ENCODE data around the gene KRT34.

The KRT34 gene

DNA sequence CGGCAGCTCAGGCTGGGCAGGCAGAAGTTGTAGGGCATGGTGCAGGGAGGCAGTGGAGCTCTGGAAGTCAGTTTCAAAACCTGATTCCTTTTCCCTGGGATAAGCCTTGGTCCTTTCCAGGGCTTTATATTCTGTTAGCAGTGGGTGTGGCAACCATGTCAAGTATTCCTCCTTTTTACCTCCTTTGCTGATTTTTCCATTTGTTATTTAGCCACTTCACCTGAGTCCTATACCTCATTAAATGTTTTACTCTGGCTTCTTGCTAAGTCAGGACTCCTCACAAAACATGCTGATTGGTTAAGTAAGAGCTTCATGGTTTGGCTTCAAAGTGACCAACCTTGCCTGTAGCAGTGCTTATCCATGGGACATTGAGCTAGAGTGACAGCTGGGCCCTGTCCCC is 12.4 kb downstream of the KRT34 start, which contains the start of gene KRT33B:
TSS of gene KRT33B (minus strand) at position 101 of the 400 bp plus-strand sequence. CDS start at position 38, 63 bp downstream.
- DNase-seq (ENCODE audit: low read depth) = no peak
- H3K4me3 ChIP-seq (ENCODE audit: low read depth, low read length) = no peak within 1 kb of the TSS
- TF ChIP-seq, protein P1, sequence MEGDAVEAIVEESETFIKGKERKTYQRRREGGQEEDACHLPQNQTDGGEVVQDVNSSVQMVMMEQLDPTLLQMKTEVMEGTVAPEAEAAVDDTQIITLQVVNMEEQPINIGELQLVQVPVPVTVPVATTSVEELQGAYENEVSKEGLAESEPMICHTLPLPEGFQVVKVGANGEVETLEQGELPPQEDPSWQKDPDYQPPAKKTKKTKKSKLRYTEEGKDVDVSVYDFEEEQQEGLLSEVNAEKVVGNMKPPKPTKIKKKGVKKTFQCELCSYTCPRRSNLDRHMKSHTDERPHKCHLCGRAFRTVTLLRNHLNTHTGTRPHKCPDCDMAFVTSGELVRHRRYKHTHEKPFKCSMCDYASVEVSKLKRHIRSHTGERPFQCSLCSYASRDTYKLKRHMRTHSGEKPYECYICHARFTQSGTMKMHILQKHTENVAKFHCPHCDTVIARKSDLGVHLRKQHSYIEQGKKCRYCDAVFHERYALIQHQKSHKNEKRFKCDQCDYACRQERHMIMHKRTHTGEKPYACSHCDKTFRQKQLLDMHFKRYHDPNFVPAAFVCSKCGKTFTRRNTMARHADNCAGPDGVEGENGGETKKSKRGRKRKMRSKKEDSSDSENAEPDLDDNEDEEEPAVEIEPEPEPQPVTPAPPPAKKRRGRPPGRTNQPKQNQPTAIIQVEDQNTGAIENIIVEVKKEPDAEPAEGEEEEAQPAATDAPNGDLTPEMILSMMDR (IDR thresholded peaks at IDR 0.05; ENCODE audit: insufficient read depth, low read depth, low read length, missing control alignments) = no peak

DNA sequence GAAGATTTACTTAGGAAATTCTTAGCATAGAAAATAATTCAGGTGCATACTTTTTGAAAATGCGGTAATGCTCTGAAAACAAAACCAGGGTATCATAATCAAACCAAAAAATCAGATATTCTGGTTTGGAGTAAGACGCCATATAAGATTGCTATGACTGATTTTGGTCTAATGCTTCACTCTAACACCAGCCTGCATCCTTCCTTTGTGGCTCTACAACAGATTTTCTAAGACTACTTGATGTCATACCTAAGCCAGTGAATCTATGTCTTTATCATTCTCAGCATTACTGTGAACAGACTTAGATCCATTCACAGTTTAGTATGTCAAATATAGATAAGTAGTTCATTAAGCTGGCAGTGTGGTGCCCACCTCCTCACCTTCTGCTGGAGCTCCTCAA is 13.1 kb downstream of the KRT34 start:
- TF ChIP-seq, protein P1 (IDR thresholded peaks at IDR 0.05; ENCODE audit: insufficient read depth, low read depth, low read length, missing control alignments) = no peak
- no peak overlapping the region for H3K4me3 ChIP-seq (ENCODE audit: low read depth, low read length)
- DNase-seq (ENCODE audit: low read depth) = no peak

DNA sequence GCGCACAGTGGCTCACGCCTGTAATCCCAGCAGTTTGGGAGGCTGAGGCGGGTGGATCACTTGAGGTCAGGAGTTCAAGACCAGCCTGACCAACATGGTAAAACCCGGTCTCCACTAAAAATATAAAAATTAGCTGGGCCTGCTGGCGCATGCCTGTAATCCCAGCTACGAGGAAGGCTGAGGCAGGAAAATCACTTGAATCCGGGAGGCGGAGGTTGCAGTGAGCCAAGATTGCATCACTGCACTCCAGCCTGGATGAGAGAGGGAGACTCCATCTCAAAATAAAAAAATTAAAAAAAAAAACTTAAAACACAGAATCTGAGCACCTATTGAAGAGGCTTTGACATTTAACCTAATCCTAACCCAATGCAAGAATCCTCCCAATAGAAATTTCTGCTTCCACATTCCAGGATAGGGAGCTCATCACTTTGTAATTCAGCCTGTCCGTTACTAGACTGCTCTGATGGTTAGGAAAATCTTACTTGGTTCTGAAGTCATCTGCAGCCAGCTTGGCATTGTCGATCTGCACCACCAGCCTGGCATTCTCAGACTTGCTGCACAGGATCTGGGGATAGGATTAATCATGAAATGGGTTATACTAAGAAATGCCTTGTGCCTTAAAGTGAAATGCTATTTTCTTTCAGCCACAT is 14.6 kb downstream of the KRT34 start:
- TF ChIP-seq, protein P1 (IDR thresholded peaks at IDR 0.05; ENCODE audit: insufficient read depth, low read depth, low read length, missing control alignments) = no peak
- no peak for DNase-seq (ENCODE audit: low read depth)
- H3K4me3 ChIP-seq (ENCODE audit: low read depth, low read length) = no peak overlapping the region

DNA sequence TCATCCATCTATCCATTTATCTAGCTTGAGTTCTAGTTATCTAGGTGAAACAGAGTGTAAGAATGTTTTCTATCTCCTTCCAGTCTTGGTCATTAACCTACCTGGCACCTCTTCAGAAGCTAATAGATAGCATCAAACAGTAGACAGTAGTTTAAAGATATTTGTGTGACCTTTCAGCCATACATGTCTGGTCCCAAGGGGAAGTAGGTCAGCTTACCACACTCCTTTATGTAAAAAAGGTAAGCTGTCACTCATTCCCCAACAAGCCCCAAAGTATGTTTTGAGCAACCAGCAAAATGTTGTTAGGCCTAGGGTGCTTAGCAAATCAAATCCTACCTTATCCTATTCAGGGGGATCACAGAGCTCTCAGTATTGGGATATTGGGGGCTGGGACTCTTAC is 16.0 kb downstream of the KRT34 start:
- no peak overlapping the region for H3K4me3 ChIP-seq (ENCODE audit: low read depth, low read length)
- TF ChIP-seq, protein P1 (IDR thresholded peaks at IDR 0.05; ENCODE audit: insufficient read depth, low read depth, low read length, missing control alignments) = no peak
- no peak for DNase-seq (ENCODE audit: low read depth)

DNA sequence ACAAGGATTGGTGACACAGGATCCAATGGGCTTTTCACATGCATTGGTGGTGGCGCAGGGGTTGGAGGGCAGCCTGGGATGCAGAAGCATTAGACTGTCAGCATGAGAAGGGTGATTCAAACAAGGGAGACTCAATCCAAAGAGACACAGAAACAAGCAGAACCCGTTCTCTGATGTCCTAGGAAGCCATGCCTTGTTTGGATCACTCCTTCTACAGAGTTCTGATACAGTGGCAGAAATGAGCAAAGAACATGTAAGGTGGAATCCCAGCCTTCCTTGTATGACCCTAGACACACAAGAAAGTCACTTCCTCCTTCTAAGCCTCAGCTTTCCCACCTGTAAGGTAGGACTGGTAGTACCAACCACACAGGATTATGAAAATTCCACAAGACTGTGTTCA is 18.2 kb downstream of the KRT34 start:
- H3K4me3 ChIP-seq (ENCODE audit: low read depth, low read length) = no peak overlapping the region
- TF ChIP-seq, protein P1 (IDR thresholded peaks at IDR 0.05; ENCODE audit: insufficient read depth, low read depth, low read length, missing control alignments) = no peak
- DNase-seq (ENCODE audit: low read depth) = no peak

DNA sequence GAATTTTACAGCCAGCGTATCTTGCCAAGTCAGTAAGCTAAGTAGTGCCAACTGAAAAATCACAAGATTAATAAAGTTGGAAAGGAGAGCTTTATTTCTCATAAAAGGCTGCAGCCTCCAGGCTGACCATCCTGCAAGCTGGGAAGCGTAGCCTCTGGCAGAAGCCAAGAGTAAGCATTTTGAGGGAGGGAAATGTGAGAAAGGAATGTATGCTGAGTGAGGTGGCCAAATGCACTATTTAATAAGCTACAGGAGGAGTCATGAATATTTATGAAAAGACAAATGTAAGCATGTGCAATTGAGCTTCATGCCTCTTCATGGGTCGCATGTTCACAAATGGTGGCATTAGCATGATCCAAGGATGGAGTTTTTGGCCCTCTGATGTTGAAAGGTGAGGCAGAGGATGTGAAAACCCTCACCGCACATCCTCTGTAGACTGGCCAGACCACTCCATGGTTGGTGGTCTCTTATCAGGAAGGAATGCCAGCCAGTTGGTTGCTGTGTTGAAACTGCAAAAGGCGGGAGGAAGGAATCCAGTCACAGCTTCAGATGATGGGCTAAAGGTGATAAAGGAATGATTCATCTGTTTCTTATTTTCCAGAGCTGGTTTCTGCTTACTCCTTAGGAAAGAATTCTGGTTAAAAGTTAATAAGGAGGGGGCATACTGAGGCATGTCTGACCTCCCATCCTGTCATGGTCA is 21.7 kb downstream of the KRT34 start:
- no peak for DNase-seq (ENCODE audit: low read depth)
- H3K4me3 ChIP-seq (ENCODE audit: low read depth, low read length) = no peak overlapping the region
- TF ChIP-seq, protein P1 (IDR thresholded peaks at IDR 0.05; ENCODE audit: insufficient read depth, low read depth, low read length, missing control alignments) = no peak

All from GM12865 (cell line).